GM18505 (cell line): ENCODE results near the gene UBAC1.

Experiments used
- ATAC-seq: cut with Tn5 transposase; IDR thresholded peaks from one replicate; pipeline ENCODE4 v1.9.1; 2021; ENCODE audit not compliant: unreplicated experiment
- POLR2A ChIP-seq: IDR thresholded peaks from 4 replicates; pipeline ENCODE4 v1.6.1; 2011; ENCODE audit warnings: borderline replicate concordance; ENCODE audit not compliant: insufficient read depth, insufficient read length; ENCODE audit errors: extremely low read depth

UBAC1 gene

GRCh38 chr9:135965124-135965756, 4.1 kb upstream of the UBAC1 start:
- no peak for ATAC-seq

GRCh38 chr9:135963938-135964337, 2.8 kb upstream of the UBAC1 start:
- no peak for ATAC-seq
- TF ChIP-seq POLR2A: no peak

More at GRCh38 chr9:135965124-135965756, 4.1 kb upstream of the UBAC1 start:
- no peak for TF ChIP-seq POLR2A

DNA sequence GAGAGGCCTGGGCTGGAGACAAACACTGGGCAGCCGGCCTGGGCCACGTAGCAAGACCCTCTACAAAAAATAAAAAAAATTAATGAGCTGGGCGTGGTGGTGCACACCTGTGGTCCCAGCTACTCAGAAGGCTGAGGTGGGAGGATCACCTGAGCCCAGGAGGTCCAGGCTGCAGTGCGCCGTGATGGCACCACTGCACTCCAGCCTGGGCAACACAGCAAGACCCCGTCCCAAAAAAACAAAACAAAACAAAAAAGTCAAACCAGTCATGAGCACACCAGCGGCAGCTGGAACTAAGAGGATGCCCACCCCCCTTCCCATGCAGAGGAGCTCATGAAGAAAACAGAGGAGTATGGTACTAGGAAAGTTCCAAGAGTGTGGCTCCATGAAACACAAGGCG, 2.2 kb upstream of the UBAC1 start:
- no peak for TF ChIP-seq POLR2A
- no peak for ATAC-seq

- ATAC-seq: no peak
- no peak for TF ChIP-seq POLR2A
Observed at GRCh38 chr9:135962696-135963307, 1.6 kb upstream of the UBAC1 start.

GRCh38 chr9:135961811-135962695, 880 bp upstream of the UBAC1 start:
- ATAC-seq: no peak
- TF ChIP-seq POLR2A: no peak

- peak; percentile 20 for ATAC-seq
- TF ChIP-seq POLR2A: peak; percentile 49
Observed at GRCh38 chr9:135960411-135961276, 529 bp downstream of the UBAC1 start.

DNA sequence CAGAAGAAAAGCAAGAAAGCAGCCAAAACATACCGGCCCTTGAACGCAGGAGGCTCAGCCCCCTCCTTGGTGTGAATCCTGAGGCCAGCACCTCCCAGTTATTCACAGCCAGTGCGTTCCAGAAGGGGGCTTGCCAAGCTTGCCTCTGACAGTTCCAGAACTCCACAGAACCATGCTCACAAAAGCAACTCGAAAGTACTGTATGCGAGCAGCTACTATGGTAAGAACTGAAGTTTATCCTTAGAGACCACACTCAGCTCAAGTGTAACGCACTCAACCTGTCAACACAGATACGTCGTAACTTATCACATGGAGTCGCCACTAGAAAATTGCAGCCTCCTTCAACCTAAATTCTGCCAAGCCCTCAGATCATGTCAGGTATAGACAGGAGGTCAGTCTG, 1.4 kb downstream of the UBAC1 start:
- no peak for TF ChIP-seq POLR2A
- no peak for ATAC-seq

GRCh38 chr9:135958485-135958884, 2.7 kb downstream of the UBAC1 start:
- TF ChIP-seq POLR2A: no peak
- ATAC-seq: no peak

GRCh38 chr9:135957431-135957830, 3.7 kb downstream of the UBAC1 start:
- no peak for ATAC-seq
- TF ChIP-seq POLR2A: no peak

- no peak for ATAC-seq
- TF ChIP-seq POLR2A: no peak
Observed at GRCh38 chr9:135956802-135957174, 4.4 kb downstream of the UBAC1 start.

DNA sequence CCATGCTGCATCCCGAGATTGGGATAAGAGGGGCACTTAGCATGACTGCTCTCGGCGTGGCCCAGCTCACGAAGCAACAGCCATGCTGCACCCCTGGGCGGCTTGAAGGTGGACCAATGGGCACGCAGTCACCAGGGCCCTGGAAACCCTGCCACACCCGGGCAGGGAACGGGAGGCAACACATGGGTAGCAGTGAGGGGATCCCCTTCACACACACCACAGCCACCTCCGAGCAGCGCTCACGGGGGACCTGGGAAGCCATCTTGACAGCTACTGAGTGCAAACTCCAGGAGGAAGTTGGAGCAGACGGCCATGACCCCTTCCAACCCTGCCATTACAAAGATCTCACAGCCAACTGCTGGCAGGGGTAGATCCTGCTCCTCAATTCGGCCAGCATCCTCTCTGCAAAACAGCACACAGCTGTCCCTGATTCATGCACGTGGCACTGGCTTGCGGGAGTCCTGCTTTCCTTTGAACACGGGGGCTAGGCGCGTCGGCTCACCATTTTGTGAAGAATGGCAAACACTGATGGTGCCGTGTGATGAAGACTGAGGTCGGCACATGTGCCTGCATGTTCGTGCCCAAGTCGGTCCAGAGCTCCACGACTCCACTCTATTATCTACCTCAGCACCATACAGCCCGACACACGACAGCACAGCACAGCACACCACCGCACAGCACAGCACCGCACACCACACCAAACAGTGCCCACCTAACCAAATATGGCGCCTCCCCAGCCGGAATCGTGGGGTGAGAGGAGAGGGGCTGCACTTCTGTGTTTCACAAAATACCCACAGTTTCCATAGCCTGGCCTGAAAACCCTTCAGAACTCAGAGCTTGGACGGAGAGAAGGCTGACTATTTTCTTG, 5.0 kb downstream of the UBAC1 start:
- no peak for ATAC-seq
- TF ChIP-seq POLR2A: no peak

DNA sequence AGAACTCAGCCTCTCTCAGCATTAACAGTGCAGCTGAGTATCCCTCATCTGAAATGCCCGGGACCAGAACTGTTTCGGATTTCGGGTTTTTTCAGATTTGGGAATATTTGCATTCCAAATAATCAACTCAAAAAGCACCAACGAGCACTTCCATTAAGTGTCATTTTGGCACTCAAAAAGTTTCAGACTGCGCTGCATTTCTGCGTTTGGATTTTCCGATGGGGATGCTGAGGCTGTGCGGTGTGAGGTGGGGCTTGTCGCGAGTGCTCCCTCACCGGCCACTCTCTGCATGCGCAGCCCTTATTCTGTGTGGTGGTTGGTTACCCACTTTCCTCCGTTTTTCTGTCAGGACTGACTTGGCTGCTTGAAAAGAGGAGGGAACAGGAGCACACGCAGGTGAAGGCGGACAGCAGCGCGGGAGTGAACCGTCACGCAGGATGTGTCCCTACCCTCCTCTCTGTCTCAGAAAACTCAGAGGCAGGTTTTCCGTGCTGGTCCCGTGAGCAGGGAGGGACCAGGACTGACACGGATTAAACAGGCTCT, 8.4 kb downstream of the UBAC1 start:
- no peak for ATAC-seq
- no peak for TF ChIP-seq POLR2A
